Nucleus accumbens (tissue), 56 donors: ENCODE data around the gene TSPAN14.

Experiments
- DNase-seq, 56 donors: peaks; one replicate each; lab custom pipeline; 2025; lab: John Stamatoyannopoulos, UW

TSPAN14 gene

DNA sequence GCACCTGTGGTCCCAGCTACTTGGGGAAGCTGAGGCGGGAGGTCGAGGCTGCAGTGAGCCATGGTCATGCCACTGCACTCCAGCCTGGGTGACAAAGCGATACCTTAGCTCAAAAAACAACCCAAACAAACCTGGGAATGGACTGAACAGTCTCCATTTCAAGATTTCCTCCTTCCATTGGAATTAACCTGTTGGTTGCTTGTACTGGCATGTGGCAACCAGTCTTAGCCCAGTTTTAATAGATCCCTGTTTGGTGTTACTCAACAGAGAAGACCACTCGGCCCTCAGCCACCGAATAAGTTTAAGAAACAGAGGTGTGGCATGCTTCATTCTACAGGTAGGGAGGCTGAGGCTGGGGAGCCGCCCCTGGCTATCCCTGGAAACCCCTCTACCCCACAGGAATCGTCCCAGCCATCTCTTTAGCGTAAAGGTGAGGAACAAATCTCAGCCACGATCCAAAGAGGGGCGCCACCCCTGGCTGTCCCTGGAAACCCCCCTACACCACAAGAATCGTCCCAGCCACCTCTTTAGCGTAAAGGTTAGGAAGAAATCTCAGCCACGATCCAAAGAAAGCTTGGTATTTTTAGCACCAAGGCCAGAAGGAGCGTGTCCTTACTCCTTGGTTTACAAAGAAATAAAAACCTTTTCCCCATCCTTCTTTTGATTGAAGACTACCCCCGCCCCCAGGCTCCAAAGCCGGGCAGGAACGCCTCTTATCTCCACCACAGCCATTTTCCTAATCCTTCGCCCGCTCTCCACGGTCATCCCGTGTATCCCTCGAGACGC, 861 bp upstream of the TSPAN14 start:
- peak in 1 of 56 donors; percentile 39 for DNase-seq

DNA sequence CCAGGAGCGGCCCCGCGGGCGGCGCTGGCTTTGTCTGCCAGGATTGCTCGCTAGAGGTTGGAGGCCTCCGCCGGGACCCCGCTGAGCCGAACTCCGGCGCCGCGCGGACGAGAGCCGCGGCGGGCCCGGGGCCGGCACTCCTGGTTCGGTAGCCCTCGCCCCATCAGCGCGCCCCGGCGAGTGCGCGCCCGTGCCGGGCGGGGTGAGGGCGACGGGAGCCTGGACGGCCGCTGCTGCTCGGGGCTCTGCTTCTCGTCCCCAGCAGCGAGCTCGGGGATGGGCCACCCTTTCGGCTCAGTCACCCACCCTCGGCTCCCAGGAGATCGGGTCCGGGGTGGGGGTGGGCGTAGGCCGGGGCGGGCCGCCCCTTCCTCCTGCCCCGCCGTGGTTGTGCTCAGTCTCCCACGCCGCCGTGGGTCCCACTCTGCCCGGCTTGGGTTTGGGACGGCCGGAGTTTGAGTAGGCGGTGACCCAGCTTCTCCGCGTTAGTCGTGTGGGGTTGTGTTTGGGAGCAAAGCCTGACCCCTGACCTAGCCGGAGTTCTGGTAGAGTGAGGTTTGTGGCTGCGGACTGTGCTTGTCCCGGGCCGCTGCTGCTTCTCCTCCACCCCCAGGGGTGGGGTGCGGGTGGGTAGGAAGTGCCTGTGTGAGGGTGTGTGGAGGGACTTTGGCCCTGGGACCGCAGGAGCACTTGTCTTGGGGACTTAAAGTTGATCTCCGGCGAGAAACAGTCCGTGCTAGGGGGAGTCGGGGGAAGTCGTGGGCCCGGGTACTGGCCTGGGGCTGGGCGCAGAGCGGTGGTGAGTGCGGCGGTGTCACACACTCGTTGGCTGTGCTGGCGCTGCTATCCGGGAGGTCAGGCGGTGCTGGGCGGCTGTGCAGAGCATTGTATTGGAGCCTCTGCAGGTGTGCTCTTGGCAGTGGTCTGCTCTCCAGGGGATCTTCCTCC, 677 bp downstream of the TSPAN14 start:
- peak in 11 of 56 donors; percentile 20 to 70 (median 48) for DNase-seq

DNA sequence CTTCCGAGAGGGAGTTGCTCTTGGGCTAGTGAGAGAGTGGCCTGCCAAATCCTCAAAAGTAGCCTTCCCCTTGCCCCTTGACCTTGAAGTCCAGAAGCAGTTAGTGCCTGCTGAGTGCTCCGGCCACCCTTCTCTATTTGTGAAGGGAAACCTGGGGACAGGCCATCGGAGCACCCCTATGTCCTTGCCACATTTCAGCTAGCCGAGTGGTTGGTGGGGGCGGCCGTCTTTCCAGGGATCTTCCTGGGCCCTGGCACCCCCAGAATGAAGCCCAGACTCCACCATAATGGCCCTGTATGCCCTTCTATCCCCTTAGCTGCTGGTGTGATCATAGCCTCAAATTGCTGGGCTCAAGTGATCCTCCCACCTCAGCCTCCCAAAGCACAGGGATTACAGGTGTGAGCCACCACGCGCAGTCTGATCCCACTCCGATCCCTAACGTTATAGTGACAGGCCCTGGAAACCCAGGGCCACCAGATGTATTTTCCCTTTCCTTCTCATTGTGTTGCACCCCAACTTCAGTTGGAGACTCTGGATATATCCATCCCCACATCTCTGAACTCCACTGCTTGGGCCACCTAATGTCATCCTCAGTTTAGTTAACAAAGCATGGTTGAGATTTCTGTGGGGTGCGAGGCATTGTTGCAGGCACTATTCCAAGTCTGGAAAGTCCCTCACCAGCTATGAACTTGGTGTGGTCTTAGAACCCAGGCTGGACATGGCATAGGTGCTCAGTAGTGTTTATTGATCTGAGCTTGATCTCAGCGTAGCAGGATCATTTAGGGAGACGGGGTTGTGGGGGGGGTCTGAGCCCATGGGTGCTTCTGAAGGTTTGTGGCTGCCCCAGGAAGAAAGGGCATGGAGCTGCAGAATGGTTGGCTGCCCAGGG, 1.6 kb downstream of the TSPAN14 start:
- DNase-seq = no peak

DNA sequence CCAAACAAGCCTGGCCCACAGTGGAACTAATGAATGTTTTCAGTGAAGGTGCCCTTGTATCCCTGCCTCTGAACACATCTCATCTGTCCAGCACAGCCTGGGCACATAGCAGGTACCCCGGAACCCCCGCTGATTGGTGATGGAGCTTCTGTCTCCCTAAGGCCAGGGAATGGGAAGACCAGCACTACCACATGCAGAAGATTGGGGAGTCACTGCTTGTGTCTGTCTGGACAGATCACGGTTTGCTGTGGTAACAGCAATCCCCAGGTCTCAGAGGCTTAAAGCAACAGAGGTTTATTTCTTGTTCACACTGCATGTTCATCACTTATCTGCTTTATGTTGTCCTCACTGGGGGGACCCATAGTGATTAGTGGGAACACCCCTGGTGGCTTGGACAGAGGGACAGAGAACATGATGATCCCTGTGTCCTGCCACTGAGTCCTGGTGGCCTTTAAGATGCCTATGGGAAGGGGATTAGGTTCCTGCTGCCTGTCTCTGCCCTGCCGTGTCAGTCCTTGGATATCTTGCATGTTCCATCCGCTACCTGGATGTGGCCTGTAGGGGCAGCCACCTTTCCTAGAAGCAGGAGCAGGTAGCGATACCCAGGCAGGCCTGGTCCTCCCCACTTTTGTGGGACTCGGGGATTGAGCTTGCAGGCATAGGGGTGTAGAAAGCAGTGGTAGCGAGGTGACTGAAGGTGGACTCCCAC, 3.6 kb downstream of the TSPAN14 start:
- no peak for DNase-seq

DNA sequence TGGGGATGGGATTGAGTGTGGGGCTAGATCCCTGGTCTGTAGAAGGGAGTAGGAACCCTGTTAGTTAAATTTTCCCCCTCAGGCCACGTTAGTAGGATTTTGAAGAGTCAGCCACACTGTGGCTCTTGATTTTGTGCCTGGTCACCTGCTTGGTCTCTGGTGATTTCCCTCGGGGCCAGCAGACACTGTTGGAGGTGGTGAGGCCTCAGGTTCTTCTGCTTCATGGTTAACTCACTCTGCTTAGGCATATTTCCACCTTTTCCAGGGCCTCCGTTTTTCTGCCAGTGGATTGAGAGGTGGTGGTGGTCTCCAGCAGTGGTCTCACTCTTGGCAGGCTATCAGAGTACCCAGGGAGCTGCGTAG, 4.1 kb downstream of the TSPAN14 start:
- DNase-seq = no peak

DNA sequence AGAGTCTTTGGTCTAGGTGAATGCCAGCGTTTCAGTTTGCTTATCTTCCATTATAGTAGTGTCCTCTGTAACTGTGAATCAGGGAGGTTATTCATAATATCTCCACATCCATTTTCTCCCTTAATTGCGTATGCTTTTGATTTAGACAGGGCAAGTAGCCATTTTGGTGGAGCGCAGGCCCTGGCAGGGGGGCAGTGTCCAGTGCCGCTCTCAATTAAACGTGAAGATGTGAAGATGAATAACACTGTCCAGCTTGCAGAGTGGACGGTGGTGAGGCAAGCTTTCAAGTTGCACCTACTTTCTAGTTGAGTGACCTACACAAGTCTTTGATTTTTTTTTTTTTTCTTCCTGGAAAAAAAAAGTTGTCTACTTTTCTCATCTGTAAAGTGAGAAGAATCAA, 4.5 kb downstream of the TSPAN14 start:
- DNase-seq = no peak

DNA sequence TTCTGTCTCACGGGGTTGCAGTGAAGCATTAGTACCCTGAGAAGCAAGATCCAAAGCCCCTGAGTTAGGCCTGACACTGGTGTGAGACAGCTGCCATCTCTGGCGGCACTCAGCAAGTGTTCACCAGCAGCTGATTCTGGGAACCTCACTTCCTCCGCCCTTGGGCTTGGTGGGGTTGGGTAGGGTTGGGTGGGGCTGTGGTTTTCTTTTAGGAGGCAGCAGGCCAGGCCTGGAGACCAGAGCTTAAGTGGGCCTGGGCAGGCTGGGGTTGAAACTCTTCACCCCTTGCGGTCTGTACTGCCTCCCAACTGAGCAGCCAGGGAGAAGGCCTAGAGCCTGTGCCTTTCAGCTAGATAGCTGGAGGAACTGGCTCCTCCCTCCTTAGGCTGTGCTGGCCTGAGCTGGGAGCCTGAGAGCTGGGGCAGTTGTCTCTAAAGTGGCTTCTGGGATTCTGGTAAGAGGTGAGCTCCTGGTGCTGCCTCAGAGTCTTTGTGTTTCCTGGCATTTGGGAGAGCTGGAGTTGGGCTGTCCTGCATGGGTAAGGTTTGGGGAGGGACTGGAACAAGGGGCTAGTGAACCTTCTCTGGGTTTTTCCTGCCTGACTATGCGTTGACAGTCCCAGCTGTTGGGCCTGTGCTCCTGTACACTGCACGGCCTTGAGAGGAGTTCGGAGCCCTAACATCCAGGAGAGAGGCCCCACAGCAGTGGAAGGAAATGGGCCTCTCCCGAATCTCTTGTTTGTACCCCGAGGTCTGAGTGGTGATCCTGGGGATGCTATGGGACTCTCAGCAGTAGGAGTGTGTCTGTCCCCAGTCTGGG, 5.1 kb downstream of the TSPAN14 start:
- peak in 5 of 56 donors; percentile 8 to 28 (median 22) for DNase-seq

DNA sequence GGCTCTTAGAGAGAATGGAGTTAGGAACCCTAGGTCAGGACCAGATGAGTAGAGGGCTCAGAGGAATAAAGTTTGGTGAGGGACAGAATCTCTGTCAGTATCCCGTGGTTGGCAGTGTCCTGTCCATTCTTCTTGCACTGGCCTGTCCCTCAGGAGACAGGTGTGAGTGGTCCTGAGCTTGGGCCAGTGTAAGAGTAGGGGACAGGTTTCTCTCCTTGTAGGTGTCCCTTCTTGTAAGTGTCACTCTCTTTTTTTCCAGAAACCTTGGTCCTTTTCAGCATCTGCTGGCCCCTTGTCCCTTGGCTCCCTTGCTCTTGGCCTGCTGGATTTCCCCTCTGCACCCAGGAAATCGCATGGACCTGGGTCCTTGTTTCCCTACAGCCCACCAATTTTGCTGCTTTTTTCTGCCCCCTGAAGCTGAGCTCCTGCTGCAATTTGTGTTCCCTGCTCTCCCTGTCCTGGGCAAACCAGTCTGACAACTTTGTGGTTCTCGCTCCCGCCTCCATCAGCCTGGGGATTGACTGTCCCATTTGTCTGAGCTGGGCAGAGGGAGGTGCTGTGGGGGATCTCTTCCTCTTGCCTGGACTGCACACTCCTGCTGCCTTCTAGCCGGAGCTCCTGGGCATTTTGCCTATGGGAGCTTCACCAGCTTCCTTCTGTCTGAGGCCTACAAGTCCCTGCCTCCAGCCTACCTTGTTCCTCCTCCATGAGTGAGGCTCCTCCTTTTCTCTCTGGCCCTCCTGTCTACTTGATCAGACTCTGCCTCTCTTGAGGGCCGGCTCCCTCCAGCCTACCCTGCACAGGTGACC, 6.5 kb downstream of the TSPAN14 start:
- peak in 22 of 56 donors; percentile 14 to 63 (median 42) for DNase-seq

DNA sequence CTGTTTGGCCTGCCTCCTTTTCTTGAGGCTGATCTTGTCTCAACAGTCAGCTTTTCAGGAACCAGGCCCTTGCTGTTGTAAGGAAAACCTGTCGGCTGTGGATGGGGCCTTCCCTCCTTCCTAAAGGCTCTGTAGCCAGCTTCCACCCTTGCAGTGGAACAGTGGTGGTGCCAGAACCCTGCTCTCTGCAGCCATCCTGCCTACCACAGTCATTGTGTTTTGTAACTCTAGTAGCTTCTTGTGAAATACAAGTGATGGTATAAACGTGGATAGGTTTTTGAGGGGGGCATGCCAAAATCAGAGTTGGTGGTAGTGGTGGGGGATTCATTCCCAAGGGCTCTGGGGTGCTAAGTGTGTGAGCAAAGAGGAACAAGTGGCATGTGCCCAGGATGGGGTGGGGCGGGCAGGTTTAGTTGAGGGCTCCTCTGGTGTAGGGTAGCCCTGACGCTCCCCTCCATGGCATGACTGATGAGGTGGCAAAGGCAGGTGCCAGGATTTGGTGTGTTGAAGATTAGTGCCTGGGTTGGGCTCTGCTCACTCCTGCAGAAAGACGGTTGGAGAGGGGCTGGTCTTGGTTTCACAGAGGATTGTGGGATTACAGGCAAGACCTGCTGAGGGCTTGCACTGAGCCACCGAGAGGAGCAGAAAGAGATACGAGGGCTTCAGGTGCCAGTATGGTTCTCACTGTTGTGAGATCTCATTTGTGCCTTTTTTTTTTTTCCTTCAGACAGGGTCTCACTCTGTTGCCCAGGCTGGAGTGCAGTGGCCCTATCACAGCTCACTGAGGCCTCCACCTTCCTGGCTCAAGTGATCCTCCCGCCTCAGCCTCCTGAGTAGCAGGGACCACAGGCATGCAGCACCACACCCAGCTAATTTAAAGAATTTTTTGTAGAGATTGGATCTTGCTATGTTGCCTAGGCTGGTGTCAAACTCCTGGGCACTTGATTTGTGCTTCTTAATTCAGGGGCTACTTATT, 7.4 kb downstream of the TSPAN14 start:
- no peak for DNase-seq

DNA sequence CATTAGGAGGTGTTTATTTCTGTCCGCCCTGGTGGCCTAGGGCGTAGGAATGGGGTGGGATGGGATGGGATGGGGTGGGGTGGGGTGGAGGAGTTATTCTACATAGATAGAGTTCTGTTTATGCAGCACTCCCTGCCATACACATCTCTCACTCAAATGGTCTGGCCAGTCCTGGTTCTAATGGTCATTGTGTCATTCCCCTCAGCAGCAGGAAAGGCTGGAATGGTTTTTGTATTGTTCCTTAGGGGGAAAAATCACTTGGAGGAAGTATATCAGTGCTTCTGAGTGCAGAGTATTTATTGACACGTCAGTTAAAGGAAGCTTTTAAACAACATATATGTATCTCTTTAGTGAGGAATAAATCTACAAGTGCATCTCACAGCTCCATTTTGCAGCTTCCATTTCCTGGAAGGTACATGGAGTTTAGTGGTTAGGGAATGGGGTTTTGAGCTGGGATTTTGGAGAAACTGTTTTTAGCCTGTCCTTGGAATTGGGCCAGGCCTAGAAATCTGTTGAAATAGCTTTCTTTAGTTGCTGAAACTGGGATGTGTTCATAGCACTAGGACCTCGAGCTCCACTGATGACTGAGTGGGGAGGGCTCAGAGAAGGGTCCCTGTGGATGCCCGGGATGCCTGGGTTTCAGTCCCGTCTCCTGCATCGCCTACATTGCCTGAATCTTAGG, 8.3 kb downstream of the TSPAN14 start:
- no peak for DNase-seq

DNA sequence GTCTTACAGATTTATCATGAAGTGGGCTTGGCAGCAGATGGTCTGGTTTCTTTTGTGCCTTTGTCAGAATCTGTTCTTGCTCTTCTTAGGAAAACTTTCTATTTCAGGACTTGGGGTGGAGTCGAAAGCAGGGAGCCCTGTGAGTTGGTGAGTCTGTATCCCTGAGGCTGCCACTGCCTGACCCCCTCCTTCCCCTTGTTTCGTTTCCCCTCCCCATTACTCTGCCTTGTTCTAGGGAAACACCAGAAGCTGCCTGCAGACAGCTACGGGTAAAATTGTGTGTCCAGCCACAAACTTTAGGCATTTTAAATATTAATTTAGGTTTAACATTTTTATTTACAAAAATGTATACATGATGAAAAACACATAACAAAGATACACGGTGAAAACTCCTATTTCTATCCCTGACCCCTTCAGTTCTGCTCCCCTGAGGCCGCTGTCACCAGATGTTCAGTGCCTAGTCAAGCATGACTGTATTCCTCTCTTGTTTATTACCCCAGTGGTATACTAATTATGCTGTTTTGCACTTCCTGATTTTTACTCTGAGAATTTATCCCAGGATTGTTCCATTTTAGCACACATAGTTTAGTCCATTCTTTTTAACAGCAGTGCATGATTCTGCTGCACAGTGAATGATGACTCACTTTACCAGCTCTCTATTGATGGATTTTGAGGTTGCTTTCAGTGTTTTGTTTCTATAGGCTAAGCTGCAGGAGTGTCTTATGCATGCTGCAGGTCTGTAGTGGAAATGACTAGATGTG, 9.1 kb downstream of the TSPAN14 start:
- no peak for DNase-seq

DNA sequence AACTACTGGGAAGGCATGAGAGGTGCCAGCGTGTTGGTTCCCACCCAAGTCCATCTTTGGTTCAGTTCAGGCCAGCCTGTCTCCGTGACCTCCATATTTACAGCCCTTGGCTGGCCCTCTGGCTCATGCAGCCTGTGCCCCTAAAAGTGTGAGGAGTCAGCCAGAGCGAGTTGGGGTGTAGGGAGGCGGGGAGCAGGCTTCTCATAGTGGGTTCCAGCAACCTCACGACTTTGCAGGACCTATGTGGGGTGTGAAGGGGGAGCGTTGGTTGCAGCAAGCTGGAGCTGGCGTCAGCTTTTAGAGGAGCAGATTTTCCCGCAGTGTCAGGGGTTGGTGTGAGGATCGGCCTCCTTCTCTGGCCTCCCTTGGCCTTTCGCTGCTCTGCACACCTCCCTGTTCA, 9.8 kb downstream of the TSPAN14 start:
- DNase-seq = no peak

DNA sequence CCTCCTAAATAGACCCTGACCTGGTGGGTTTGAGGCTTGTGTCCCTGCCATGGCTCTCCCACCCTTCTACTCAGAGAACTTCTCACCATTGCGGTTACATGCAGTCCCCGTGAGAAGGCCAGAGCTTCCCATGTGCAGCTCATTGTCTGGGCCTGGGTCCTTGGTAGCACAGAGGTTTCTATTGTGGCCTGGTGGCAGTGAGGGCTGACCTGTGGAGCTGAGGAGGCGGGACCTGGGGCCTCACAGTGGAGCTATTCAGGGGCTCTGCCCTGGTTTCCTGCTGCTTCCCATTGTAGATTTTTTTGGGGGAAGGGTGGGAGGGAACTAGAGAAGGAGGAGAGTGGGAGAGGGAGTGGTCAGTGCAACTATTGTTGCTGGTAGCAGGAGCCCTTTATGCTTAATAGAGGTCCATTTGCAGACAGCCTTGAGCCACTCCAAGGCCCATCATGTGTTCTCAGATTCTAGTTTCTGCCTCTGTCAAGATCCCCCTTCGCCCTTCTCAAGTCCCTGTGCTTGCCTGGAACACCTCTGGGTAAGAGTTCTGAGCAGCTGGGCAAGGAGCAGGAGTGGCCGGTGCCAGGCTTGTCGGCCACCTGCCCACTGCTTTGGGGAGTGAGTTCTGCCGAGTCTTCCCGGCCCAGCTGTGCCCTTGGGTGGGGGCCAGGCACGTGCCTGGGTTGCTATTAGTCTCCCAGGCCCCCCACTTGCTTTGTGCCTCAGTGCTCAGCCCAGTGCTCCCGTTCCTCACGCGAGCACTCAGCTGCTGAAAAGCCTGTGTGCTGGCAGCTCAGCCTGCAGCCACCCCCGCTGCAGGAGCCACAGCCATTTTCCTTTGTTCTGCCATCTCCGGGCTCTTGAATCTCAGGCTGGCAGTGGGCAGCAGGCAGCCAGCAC, 10.7 kb downstream of the TSPAN14 start:
- peak in 44 of 56 donors; percentile 33 to 84 (median 60) for DNase-seq

DNA sequence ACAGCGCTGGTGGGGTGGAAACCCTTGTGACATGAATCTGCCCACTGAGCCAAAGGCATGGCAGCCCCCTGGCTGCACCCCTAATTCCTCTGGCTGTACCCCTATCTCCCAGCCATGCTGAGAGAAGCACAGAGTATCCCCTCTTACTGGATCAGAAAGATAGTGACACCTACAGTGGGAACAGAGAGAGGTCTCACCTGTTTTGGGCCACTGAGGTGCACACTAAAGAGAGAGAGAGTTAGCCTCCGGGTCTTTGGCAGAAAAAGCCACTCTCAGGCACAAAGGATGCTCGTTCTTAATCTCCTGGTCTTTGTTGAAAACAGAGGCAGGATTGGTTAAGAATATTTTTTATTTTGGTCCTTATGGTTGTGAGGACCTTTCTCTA, 11.3 kb downstream of the TSPAN14 start:
- DNase-seq = no peak
